HCT116 (cell line): ENCODE data around the gene GPN1.

Experiments
- CTCF ChIP-seq, 3 experiments: fragments of 200-600 bp in 1 of 3; sonication (generic) in 1 of 3; IDR thresholded peaks in 2 of 3; conservative IDR thresholded peaks in 1 of 3; 2 replicates each; pipeline ENCODE4 v1.5.1; 2012 to 2017; ENCODE audit warnings: low read depth in 2 of 3, low read length in 2 of 3, antibody characterized with exemption in 1 of 3, borderline replicate concordance in 1 of 3, control low read depth in 1 of 3, mild to moderate bottlenecking in 1 of 3, mixed read lengths in 1 of 3, mixed run types in 1 of 3, moderate library complexity in 1 of 3; ENCODE audit not compliant: insufficient read depth in 1 of 3
- EZH2phosphoT487 ChIP-seq: fragments of 200-600 bp; IDR thresholded peaks from 2 replicates; pipeline ENCODE4 v1.6.1; 2018; ENCODE audit warnings: antibody characterized with exemption, borderline replicate concordance
- JUND ChIP-seq: IDR thresholded peaks from 2 replicates; pipeline ENCODE4 v1.6.1; 2012
- RAD21 ChIP-seq: IDR thresholded peaks from 2 replicates; pipeline ENCODE4 v1.6.1; 2012; ENCODE audit warnings: low read depth, mild to moderate bottlenecking
- SP1 ChIP-seq: IDR thresholded peaks from 2 replicates; pipeline ENCODE4 v1.6.1; 2012; ENCODE audit warnings: low read depth
- SRF ChIP-seq: IDR thresholded peaks from 2 replicates; pipeline ENCODE4 v1.6.1; 2012; ENCODE audit warnings: low read depth
- TF ChIP-seq, protein P1 (sequence below): IDR thresholded peaks from 2 replicates; pipeline ENCODE4 v1.6.1; 2011; ENCODE audit warnings: mild to moderate bottlenecking, low read length, moderate library complexity; ENCODE audit not compliant: insufficient replicate concordance; ENCODE audit errors: extremely low read depth

DNA sequence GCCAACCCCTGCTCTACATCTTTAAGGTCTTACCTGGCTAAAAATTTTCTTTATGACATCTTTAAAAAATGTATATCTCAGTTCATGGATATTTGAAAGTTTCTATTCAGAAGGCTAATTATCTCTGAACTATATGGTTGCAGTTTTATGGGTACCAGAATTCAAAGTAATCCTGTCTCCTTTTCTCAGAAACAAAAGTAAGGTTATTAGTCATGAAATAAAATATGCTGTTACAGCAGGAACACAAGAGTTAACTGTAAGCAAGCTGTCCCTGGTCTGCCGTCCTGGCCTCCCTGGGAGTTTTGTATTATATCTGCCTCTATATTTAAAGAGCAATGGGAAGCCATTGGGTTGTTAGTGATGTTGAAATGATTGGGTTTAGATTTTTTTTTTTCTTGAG, 68.8 kb downstream of the GPN1 start:
- TF ChIP-seq CTCF (IDR thresholded peaks at IDR 0.05 in 2 of 3, conservative IDR thresholded peaks at IDR 0.05 in 1 of 3; ENCODE audit: borderline replicate concordance in 1 of 3, insufficient read depth in 1 of 3, low read depth in 2 of 3, low read length in 2 of 3) = no peak
- TF ChIP-seq SRF = no peak
- no peak for TF ChIP-seq RAD21
- TF ChIP-seq, protein P1, sequence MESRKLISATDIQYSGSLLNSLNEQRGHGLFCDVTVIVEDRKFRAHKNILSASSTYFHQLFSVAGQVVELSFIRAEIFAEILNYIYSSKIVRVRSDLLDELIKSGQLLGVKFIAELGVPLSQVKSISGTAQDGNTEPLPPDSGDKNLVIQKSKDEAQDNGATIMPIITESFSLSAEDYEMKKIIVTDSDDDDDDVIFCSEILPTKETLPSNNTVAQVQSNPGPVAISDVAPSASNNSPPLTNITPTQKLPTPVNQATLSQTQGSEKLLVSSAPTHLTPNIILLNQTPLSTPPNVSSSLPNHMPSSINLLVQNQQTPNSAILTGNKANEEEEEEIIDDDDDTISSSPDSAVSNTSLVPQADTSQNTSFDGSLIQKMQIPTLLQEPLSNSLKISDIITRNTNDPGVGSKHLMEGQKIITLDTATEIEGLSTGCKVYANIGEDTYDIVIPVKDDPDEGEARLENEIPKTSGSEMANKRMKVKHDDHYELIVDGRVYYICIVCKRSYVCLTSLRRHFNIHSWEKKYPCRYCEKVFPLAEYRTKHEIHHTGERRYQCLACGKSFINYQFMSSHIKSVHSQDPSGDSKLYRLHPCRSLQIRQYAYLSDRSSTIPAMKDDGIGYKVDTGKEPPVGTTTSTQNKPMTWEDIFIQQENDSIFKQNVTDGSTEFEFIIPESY = no peak
- no peak for TF ChIP-seq SP1
- TF ChIP-seq EZH2phosphoT487 = no peak
- TF ChIP-seq JUND = no peak
